GM19372 (cell line): Measurements from ENCODE around the gene FHL3.
A peak's percentile ranks its signal among the peaks of the same experiment; 100 is the strongest.

ENCODE experiments used
- ATAC-seq: cut with Tn5 transposase; IDR thresholded peaks from one replicate; pipeline ENCODE4 v1.9.1; 2021; ENCODE audit warnings: mild to moderate bottlenecking, low read depth, moderate library complexity; ENCODE audit not compliant: unreplicated experiment

FHL3 gene

GRCh38 chr1:38005195-38006007, at the start of gene FHL3:
TSS of gene FHL3 (minus strand) at chr1:38005514. CDS start at chr1:37999412, 6,102 bp downstream.
- ATAC-seq = no peak

- ATAC-seq = no peak
Measured at GRCh38 chr1:38053416-38054091, 48.2 kb upstream of the FHL3 start.

GRCh38 chr1:38052750-38053415, 47.6 kb upstream of the FHL3 start:
- no peak for ATAC-seq

GRCh38 chr1:38051079-38051543, 45.8 kb upstream of the FHL3 start:
- ATAC-seq = no peak

- no peak for ATAC-seq
Measured at GRCh38 chr1:38050397-38051078, 45.2 kb upstream of the FHL3 start.

- ATAC-seq = no peak
Measured at GRCh38 chr1:38047603-38048141, 42.4 kb upstream of the FHL3 start.

- ATAC-seq = peak; percentile 70
Measured at GRCh38 chr1:38046884-38047602, 41.7 kb upstream of the FHL3 start.

- no peak for ATAC-seq
Measured at GRCh38 chr1:38046333-38046883, 41.1 kb upstream of the FHL3 start, which contains the start of gene POU3F1. TSS of gene POU3F1 (minus strand) at chr1:38046793. CDS start at chr1:38046743, 50 bp downstream.

- ATAC-seq = no peak
Measured at GRCh38 chr1:38045401-38046332, 40.4 kb upstream of the FHL3 start.

GRCh38 chr1:38044221-38045215, 39.2 kb upstream of the FHL3 start:
- ATAC-seq = no peak

GRCh38 chr1:38043036-38043747, 37.9 kb upstream of the FHL3 start:
- no peak for ATAC-seq

- ATAC-seq = no peak
Measured at GRCh38 chr1:38041936-38042834, 36.9 kb upstream of the FHL3 start.

GRCh38 chr1:38039331-38040088, 34.2 kb upstream of the FHL3 start:
- no peak for ATAC-seq

GRCh38 chr1:38038861-38039260, 33.5 kb upstream of the FHL3 start:
- ATAC-seq = no peak
